MCF 10A (cell line): ENCODE results near the gene DTD1. TPM values are rescaled to one million over a fixed set of nuclear protein-coding genes. Genes with fewer than 3 reads are reported as not detected.

Experiments used
- BruUV-seq: library from RNA; stranded (reverse); fragments of 400-500 nt; replicated peaks from 2 replicates; lab custom pipeline; 2021; lab: Mats Ljungman, UMichigan
- CTCF ChIA-PET: fragments of 300-600 bp; sonication (Branson Sonifier 250); formaldehyde crosslinking; extraction: SDS; loops from one replicate; lab custom pipeline; 2021; ENCODE audit warnings: antibody characterized with exemption, inconsistent platforms; lab: Yijun Ruan, JAX
- POLR2A ChIA-PET: fragments of 300-600, 350-650 bp; sonication (Branson Sonifier 250); formaldehyde crosslinking; extraction: SDS; loops from one replicate; lab custom pipeline; 2020; ENCODE audit warnings: antibody characterized with exemption, inconsistent platforms; lab: Yijun Ruan, JAX
- DNase-seq: peaks from one replicate; pipeline ENCODE4 v3.0.0-alpha.2; 2018; ENCODE audit not compliant: unreplicated experiment
- H3K27ac Mint-ChIP-seq: one replicate; pipeline ENCODE4 v1.8.0; 2022; ENCODE audit warnings: mild to moderate bottlenecking, low read depth, mixed read lengths; ENCODE audit not compliant: unreplicated experiment
- H3K27me3 Mint-ChIP-seq: one replicate; pipeline ENCODE4 v1.8.0; 2022; ENCODE audit warnings: mixed read lengths; ENCODE audit not compliant: insufficient read depth, unreplicated experiment
- H3K36me3 Mint-ChIP-seq: one replicate; pipeline ENCODE4 v1.8.0; 2022; ENCODE audit warnings: mild to moderate bottlenecking, moderate library complexity, mixed read lengths; ENCODE audit not compliant: insufficient read depth, unreplicated experiment
- H3K4me1 Mint-ChIP-seq: one replicate; pipeline ENCODE4 v1.8.0; 2022; ENCODE audit warnings: mixed read lengths; ENCODE audit not compliant: insufficient read depth, unreplicated experiment
- H3K4me3 Mint-ChIP-seq: one replicate; pipeline ENCODE4 v1.8.0; 2022; ENCODE audit warnings: mild to moderate bottlenecking, moderate library complexity, mixed read lengths; ENCODE audit not compliant: unreplicated experiment
- H3K9me3 Mint-ChIP-seq: one replicate; pipeline ENCODE4 v1.8.0; 2022; ENCODE audit warnings: mixed read lengths; ENCODE audit not compliant: unreplicated experiment
- intact Hi-C: fragments of 100-400 bp; cut with micrococcal nuclease; formaldehyde crosslinking; loops from 2 replicates; pipeline ENCODE4 v1.14.1; 2022
- total RNA-seq: library from RNA; stranded (reverse); gene quantifications from 2 replicates; pipeline ENCODE4 v1.2.3, GENCODE V29; 2022
- TF ChIP-seq, protein P1 (sequence below): fragments of 200-600 bp; IDR thresholded peaks from one replicate; pipeline ENCODE4 v1.8.0; 2022; ENCODE audit warnings: antibody characterized with exemption, mild to moderate bottlenecking; ENCODE audit not compliant: unreplicated experiment

The DTD1 gene
- total RNA-seq, 1 experiment from 2014 or later, result 101 TPM

DNA sequence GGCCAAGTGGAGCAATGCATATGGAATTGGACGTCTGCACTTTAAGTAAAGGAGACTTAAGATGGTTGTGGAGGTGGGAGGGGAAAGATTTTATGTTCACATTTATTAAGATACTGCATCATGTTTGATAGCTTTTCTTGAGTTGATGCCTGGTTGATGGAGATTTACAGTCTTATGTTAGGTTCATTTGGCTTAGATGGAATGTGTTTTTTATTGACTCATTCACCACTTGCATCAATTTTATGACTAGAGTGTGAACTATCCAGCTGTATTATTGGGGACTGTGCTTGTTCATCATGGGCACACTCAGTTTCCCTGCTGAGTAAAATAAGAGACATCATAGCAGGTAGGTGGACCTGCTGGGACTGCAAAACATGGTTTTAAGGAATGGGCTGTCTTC is 134.5 kb downstream of the DTD1 start:
- intact Hi-C loops, result no loop called here
- no peak overlapping the region for H3K27ac Mint-ChIP-seq
- peaks cover 5% of the 10 kb centered on the region for H3K4me1 Mint-ChIP-seq
- H3K27me3 Mint-ChIP-seq, result no peaks in the 10 kb centered on the region
- no peak for DNase-seq
- no peak overlapping the region for H3K4me3 Mint-ChIP-seq
- CTCF ChIA-PET, result no interaction called here
- POLR2A ChIA-PET, result interaction anchor here (0.7 kb wide), 1 partner anchor 29 kb away, joined by 3 read pairs; no protein-coding TSS in a partner anchor
- BruUV-seq, result no TSS peak
- H3K36me3 Mint-ChIP-seq, result peaks cover 2% of the 10 kb centered on the region
- H3K9me3 Mint-ChIP-seq, result no peaks in the 10 kb centered on the region
- TF ChIP-seq, protein P1, sequence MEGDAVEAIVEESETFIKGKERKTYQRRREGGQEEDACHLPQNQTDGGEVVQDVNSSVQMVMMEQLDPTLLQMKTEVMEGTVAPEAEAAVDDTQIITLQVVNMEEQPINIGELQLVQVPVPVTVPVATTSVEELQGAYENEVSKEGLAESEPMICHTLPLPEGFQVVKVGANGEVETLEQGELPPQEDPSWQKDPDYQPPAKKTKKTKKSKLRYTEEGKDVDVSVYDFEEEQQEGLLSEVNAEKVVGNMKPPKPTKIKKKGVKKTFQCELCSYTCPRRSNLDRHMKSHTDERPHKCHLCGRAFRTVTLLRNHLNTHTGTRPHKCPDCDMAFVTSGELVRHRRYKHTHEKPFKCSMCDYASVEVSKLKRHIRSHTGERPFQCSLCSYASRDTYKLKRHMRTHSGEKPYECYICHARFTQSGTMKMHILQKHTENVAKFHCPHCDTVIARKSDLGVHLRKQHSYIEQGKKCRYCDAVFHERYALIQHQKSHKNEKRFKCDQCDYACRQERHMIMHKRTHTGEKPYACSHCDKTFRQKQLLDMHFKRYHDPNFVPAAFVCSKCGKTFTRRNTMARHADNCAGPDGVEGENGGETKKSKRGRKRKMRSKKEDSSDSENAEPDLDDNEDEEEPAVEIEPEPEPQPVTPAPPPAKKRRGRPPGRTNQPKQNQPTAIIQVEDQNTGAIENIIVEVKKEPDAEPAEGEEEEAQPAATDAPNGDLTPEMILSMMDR, result no peak

GRCh38 chr20:18724077-18724476 is 136.2 kb downstream of the DTD1 start:
- Mint-ChIP-seq H3K4me3 (no peak overlapping the region), H3K4me1 (peaks cover 5% of the 10 kb centered on the region), H3K27me3 (no peaks in the 10 kb centered on the region), H3K36me3 (peaks cover 8% of the 10 kb centered on the region), H3K9me3 (no peaks in the 10 kb centered on the region), H3K27ac (no peak overlapping the region)
- POLR2A ChIA-PET, result no interaction called here
- intact Hi-C loops, result no loop called here
- CTCF ChIA-PET, result interaction anchor here (0.7 kb wide), 1 partner anchor 270 kb away, joined by 3 read pairs; no protein-coding TSS in a partner anchor
- TF ChIP-seq, protein P1, result no peak
- no TSS peak for BruUV-seq
- DNase-seq, result no peak

- no peaks in the 10 kb centered on the region for H3K27me3 Mint-ChIP-seq
- no peaks in the 10 kb centered on the region for H3K9me3 Mint-ChIP-seq
- ChIA-PET POLR2A (no interaction called here), CTCF (interaction anchor here (0.6 kb wide), 1 partner anchor 8 kb away, joined by 3 read pairs; no protein-coding TSS in a partner anchor)
- no TSS peak for BruUV-seq
- no peak overlapping the region for H3K27ac Mint-ChIP-seq
- no peak overlapping the region for H3K4me3 Mint-ChIP-seq
- peaks cover 5% of the 10 kb centered on the region for H3K4me1 Mint-ChIP-seq
- intact Hi-C loops, result no loop called here
- no peak for DNase-seq
- peaks cover 8% of the 10 kb centered on the region for H3K36me3 Mint-ChIP-seq
- TF ChIP-seq, protein P1, result no peak
These were observed 137.1 kb downstream of the DTD1 start for GRCh38 chr20:18724788-18725464.

- TF ChIP-seq, protein P1, result no peak
- peaks cover 8% of the 10 kb centered on the region for H3K36me3 Mint-ChIP-seq
- BruUV-seq, result no TSS peak
- POLR2A ChIA-PET, result no interaction called here
- intact Hi-C loops, result no loop called here
- CTCF ChIA-PET, result interaction anchor here (0.6 to 1.6 kb wide), 4 partner anchors 9 to 95 kb away, joined by 3 to 4 read pairs (median 3); no protein-coding TSS in a partner anchor
- no peaks in the 10 kb centered on the region for H3K27me3 Mint-ChIP-seq
- no peak overlapping the region for H3K27ac Mint-ChIP-seq
- no peaks in the 10 kb centered on the region for H3K9me3 Mint-ChIP-seq
- no peak for DNase-seq
- peaks cover 3% of the 10 kb centered on the region for H3K4me1 Mint-ChIP-seq
- H3K4me3 Mint-ChIP-seq, result no peak overlapping the region
These were observed 139.2 kb downstream of the DTD1 start for GRCh38 chr20:18727032-18727508.
